ENCODE measurements around the gene S100A5.

The S100A5 gene

GRCh38 chr1:153547560-153548551 is 7.1 kb upstream of the S100A5 start:
- DNase-seq (ENCODE audit: low read depth in 2 of 2), result no peak

- no peak for DNase-seq (ENCODE audit: low read depth in 2 of 2)
Measured at GRCh38 chr1:153546796-153547559, 6.2 kb upstream of the S100A5 start.

GRCh38 chr1:153546371-153546770 is 5.6 kb upstream of the S100A5 start:
- DNase-seq (ENCODE audit: low read depth in 2 of 2), result no peak

- peak; percentile 88 to 90 for DNase-seq (ENCODE audit: low read depth in 2 of 2)
Measured at GRCh38 chr1:153545067-153546055, 4.6 kb upstream of the S100A5 start, which contains the start of gene S100A4. TSS of gene S100A4 (minus strand) at chr1:153545806. CDS start at chr1:153544794, 1,012 bp downstream.

GRCh38 chr1:153544453-153545066 is 3.8 kb upstream of the S100A5 start:
- no peak for DNase-seq (ENCODE audit: low read depth in 2 of 2)

- DNase-seq (ENCODE audit: low read depth in 2 of 2), result no peak
Measured at GRCh38 chr1:153543736-153544135, 3.0 kb upstream of the S100A5 start.

GRCh38 chr1:153542956-153543711 is 2.4 kb upstream of the S100A5 start:
- no peak for DNase-seq (ENCODE audit: low read depth in 2 of 2)

- DNase-seq (ENCODE audit: low read depth in 2 of 2), result no peak
Measured at GRCh38 chr1:153541641-153542590, 1.2 kb upstream of the S100A5 start.

- no peak for DNase-seq (ENCODE audit: low read depth in 2 of 2)
Measured at GRCh38 chr1:153539395-153540093, 1.2 kb downstream of the S100A5 start.

GRCh38 chr1:153538315-153538821 is 2.4 kb downstream of the S100A5 start:
- DNase-seq (ENCODE audit: low read depth in 2 of 2), result no peak

- DNase-seq (ENCODE audit: low read depth in 2 of 2), result no peak
Measured at GRCh38 chr1:153537376-153537730, 3.4 kb downstream of the S100A5 start.

GRCh38 chr1:153536671-153537375 is 3.9 kb downstream of the S100A5 start:
- DNase-seq (ENCODE audit: low read depth in 2 of 2), result no peak

GRCh38 chr1:153536012-153536670 is 4.6 kb downstream of the S100A5 start:
- peak; percentile 66 to 67 for DNase-seq (ENCODE audit: low read depth in 2 of 2)

GRCh38 chr1:153535242-153536011 is 5.3 kb downstream of the S100A5 start, which contains the start of gene S100A6:
TSS of gene S100A6 (minus strand) at chr1:153535991. CDS start at chr1:153535339, 652 bp downstream.
- DNase-seq (ENCODE audit: low read depth in 2 of 2), result no peak

GRCh38 chr1:153534925-153535241 is 5.9 kb downstream of the S100A5 start:
- no peak for DNase-seq (ENCODE audit: low read depth in 2 of 2)

GRCh38 chr1:153534226-153534924 is 6.4 kb downstream of the S100A5 start:
- no peak for DNase-seq (ENCODE audit: low read depth in 2 of 2)

All from fibroblast of skin of left quadriceps (primary cell).